A549 (cell line): ENCODE results near the gene ARHGAP18. TPM values are rescaled to one million over a fixed set of nuclear protein-coding genes. Genes with fewer than 3 reads are reported as not detected.
A peak's percentile ranks its signal among the peaks of the same experiment; 100 is the strongest.

ENCODE experiments used
- ATAC-seq, 2 experiments: fragments of 200-7000 bp in 1 of 2; fragments of >200 bp in 1 of 2; cut with Nextera tagmentation in 1 of 2; cut with Tn5 transposase in 1 of 2; 3 replicates each; pipeline versions ENCODE4 v1.8.0 to v1.9.1; 2018 to 2020; ENCODE audit warnings: mild to moderate bottlenecking in 1 of 2, moderate library complexity in 1 of 2
- CTCF ChIA-PET: fragments of 300-600 bp; sonication (Branson Sonifier 250); formaldehyde crosslinking; extraction: SDS; loops from one replicate; lab custom pipeline; 2021; ENCODE audit warnings: antibody characterized with exemption, inconsistent platforms; lab: Yijun Ruan, JAX
- POLR2A ChIA-PET: fragments of 350-600 bp; formaldehyde crosslinking; extraction: SDS; loops from one replicate; lab custom pipeline; 2021; ENCODE audit warnings: antibody characterized with exemption, inconsistent platforms; lab: Yijun Ruan, JAX
- DNase-seq, 2 experiments: peaks; one replicate each; pipeline versions ENCODE4 v3.0.0 to v3.0.0-alpha.2; 2011 to 2016; ENCODE audit warnings: low read depth in 1 of 2, low spot score in 1 of 2
- FAIRE-seq: peaks from 2 replicates; lab custom pipeline; 2011; peaks lifted over from hg19 to GRCh38; lab: Jason Lieb, UNC
- H3K27ac ChIP-seq, 2 experiments: fragments of >200 bp; sonication (Bioruptor Twin); formaldehyde crosslinking; 3 replicates each; pipeline ENCODE4 v1.5.1; 2016 to 2017
- H3K4me1 ChIP-seq: fragments of >200 bp; sonication (Bioruptor Twin); formaldehyde crosslinking; 3 replicates; pipeline ENCODE4 v1.6.1; 2016
- H3K4me2 ChIP-seq: fragments of >200 bp; sonication (Bioruptor Twin); formaldehyde crosslinking; 3 replicates; pipeline ENCODE4 v1.6.1; 2016
- H3K4me3 ChIP-seq: fragments of >200 bp; sonication (Bioruptor Twin); formaldehyde crosslinking; 3 replicates; pipeline ENCODE4 v1.5.1; 2016
- H3K9me3 ChIP-seq: fragments of >200 bp; sonication (Bioruptor Twin); formaldehyde crosslinking; 3 replicates; pipeline ENCODE4 v1.6.1; 2016
- BCL3 ChIP-seq: fragments of >200 bp; sonication (Bioruptor Twin); formaldehyde crosslinking; IDR thresholded peaks from 3 replicates; pipeline ENCODE4 v1.6.1; 2016
- CHD4 ChIP-seq: fragments of 200-600 bp; sonication (generic); IDR thresholded peaks from 2 replicates; pipeline ENCODE4 v1.6.1; 2016; ENCODE audit warnings: antibody characterized with exemption, mild to moderate bottlenecking, borderline replicate concordance
- CTCF ChIP-seq: fragments of >200 bp; sonication (Bioruptor Twin); formaldehyde crosslinking; IDR thresholded peaks from 3 replicates; pipeline ENCODE4 v1.5.1; 2016
- EHMT2 ChIP-seq: fragments of 200-600 bp; sonication (generic); IDR thresholded peaks from 2 replicates; pipeline ENCODE4 v1.6.1; 2016; ENCODE audit warnings: antibody characterized with exemption, low read depth, mild to moderate bottlenecking, moderate library complexity
- ELK1 ChIP-seq: fragments of 150-350 bp; IDR thresholded peaks from 2 replicates; pipeline ENCODE4 v1.6.1; 2014; ENCODE audit warnings: low read depth, mild to moderate bottlenecking, low read length
- FOSL2 ChIP-seq, 2 experiments: fragments of 450-650 bp in 1 of 2; fragments of >200 bp in 1 of 2; sonication (Bioruptor Twin) in 1 of 2; formaldehyde crosslinking; IDR thresholded peaks; 2 replicates each; pipeline versions ENCODE4 v1.5.0 to v1.6.1; 2016 to 2020; ENCODE audit warnings: mild to moderate bottlenecking in 1 of 2, moderate library complexity in 1 of 2
- FOXS1 ChIP-seq: fragments of 250-450 bp; sonication (Bioruptor Pico); IDR thresholded peaks from 2 replicates; pipeline ENCODE4 v1.5.0; 2020; ENCODE audit warnings: mild to moderate bottlenecking, moderate library complexity
- GATA3 ChIP-seq: IDR thresholded peaks from 2 replicates; pipeline ENCODE4 v1.6.1; 2012; ENCODE audit warnings: borderline replicate concordance
- HDAC2 ChIP-seq: fragments of 200-600 bp; sonication (generic); IDR thresholded peaks from 2 replicates; pipeline ENCODE4 v1.6.1; 2016
- HEYL ChIP-seq: fragments of 250-450 bp; sonication (Bioruptor Pico); IDR thresholded peaks from 2 replicates; pipeline ENCODE4 v1.8.0; 2021; ENCODE audit warnings: mild to moderate bottlenecking, moderate library complexity
- HOXA7 ChIP-seq: fragments of 250-450 bp; sonication (Bioruptor Pico); IDR thresholded peaks from 2 replicates; pipeline ENCODE4 v1.5.0; 2020; ENCODE audit warnings: mild to moderate bottlenecking, moderate library complexity
- MAFK ChIP-seq: fragments of 450-650 bp; IDR thresholded peaks from 2 replicates; pipeline ENCODE4 v1.6.1; 2014; ENCODE audit not compliant: partially characterized antibody
- MAZ ChIP-seq: fragments of 150-350 bp; IDR thresholded peaks from 2 replicates; pipeline ENCODE4 v1.6.1; 2014; ENCODE audit warnings: antibody characterized with exemption, low read depth, low read length, borderline replicate concordance
- PBX3 ChIP-seq: IDR thresholded peaks from 2 replicates; pipeline ENCODE4 v1.6.1; 2012
- PHF8 ChIP-seq: fragments of 200-600 bp; sonication (generic); IDR thresholded peaks from 2 replicates; pipeline ENCODE4 v1.6.1; 2016; ENCODE audit warnings: low read depth, mild to moderate bottlenecking, antibody characterized with exemption, moderate library complexity, borderline replicate concordance
- POLR2A ChIP-seq: IDR thresholded peaks from 2 replicates; pipeline ENCODE4 v1.6.1; 2012; ENCODE audit warnings: mild to moderate bottlenecking, low read length
- RAD21 ChIP-seq, 2 experiments: fragments of >200 bp in 1 of 2; sonication (Bioruptor Twin) in 1 of 2; formaldehyde crosslinking in 1 of 2; IDR thresholded peaks in 1 of 2; conservative IDR thresholded peaks in 1 of 2; 2 replicates in 1 of 2; 3 replicates in 1 of 2; pipeline ENCODE4 v1.6.1; 2012 to 2018; ENCODE audit warnings: inconsistent platforms in 1 of 2
- TFCP2L1 ChIP-seq: fragments of 250-450 bp; sonication (Bioruptor Pico); IDR thresholded peaks from 2 replicates; pipeline ENCODE4 v1.5.0; 2021; ENCODE audit warnings: mild to moderate bottlenecking
- USF2 ChIP-seq: fragments of 450-650 bp; IDR thresholded peaks from 2 replicates; pipeline ENCODE4 v1.6.1; 2014; ENCODE audit warnings: antibody characterized with exemption
- ZC3H11A ChIP-seq: fragments of 450-650 bp; IDR thresholded peaks from 2 replicates; pipeline ENCODE4 v1.6.1; 2014; ENCODE audit warnings: antibody characterized with exemption, mild to moderate bottlenecking
- ZSCAN20 ChIP-seq: fragments of 250-450 bp; sonication (Bioruptor Pico); IDR thresholded peaks from 2 replicates; pipeline ENCODE4 v1.8.0; 2022; ENCODE audit warnings: mild to moderate bottlenecking, moderate library complexity
- WGBS: methylation state at CpG from one replicate; pipeline ENCODE4 v1.1.6; 2017; ENCODE audit errors: missing lambda C conversion rate; 5-methylcytosine and 5-hydroxymethylcytosine counted together
- polyA plus RNA-seq, 4 experiments: library from polyadenylated mRNA; depleted of rRNA in 3 of 4; stranded (reverse); fragments of >200 nt; fragmentation: RNase III in 1 of 4; extraction: RNeasy Plus Mini Kit Qiagen cat#74134 plus additional on column Dnase treatment in 1 of 4; gene quantifications; 2 replicates in 3 of 4; 3 replicates in 1 of 4; pipeline ENCODE4 v1.2.3, GENCODE V29; 2011 to 2017
- TF ChIP-seq, protein P1 (sequence below): fragments of 250-450 bp; sonication (Bioruptor Pico); IDR thresholded peaks from 2 replicates; pipeline ENCODE4 v1.5.0; 2021; ENCODE audit warnings: mild to moderate bottlenecking, moderate library complexity, borderline replicate concordance

The ARHGAP18 gene
- polyA plus RNA-seq, 2 of the 4 experiments (the other 2 are of a cell fraction): 11.2 to 16.7 TPM

- TF ChIP-seq MAZ (no peak), EHMT2 (no peak), CHD4 (no peak), PHF8 (no peak), RAD21 (conservative IDR thresholded peaks at IDR 0.05 in 1 of 2, IDR thresholded peaks at IDR 0.05 in 1 of 2) (no peak), ELK1 (no peak), HOXA7 (CRISPR knock-in tag) (no peak), HDAC2 (no peak), PBX3 (no peak), ZC3H11A (no peak), ZSCAN20 (CRISPR knock-in tag) (no peak), USF2 (no peak), HEYL (CRISPR knock-in tag) (no peak), FOXS1 (CRISPR knock-in tag) (no peak), TFCP2L1 (CRISPR knock-in tag) (no peak), CTCF (no peak)
- TF ChIP-seq, protein P1, sequence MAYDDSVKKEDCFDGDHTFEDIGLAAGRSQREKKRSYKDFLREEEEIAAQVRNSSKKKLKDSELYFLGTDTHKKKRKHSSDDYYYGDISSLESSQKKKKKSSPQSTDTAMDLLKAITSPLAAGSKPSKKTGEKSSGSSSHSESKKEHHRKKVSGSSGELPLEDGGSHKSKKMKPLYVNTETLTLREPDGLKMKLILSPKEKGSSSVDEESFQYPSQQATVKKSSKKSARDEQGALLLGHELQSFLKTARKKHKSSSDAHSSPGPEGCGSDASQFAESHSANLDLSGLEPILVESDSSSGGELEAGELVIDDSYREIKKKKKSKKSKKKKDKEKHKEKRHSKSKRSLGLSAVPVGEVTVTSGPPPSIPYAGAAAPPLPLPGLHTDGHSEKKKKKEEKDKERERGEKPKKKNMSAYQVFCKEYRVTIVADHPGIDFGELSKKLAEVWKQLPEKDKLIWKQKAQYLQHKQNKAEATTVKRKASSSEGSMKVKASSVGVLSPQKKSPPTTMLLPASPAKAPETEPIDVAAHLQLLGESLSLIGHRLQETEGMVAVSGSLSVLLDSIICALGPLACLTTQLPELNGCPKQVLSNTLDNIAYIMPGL: no peak
- WGBS: 22% methylated on average over 2 of the region's 2 CpGs
- ATAC-seq (no peak), DNase-seq (no peak), FAIRE-seq (no peak)
- ChIA-PET POLR2A (no interaction called here), CTCF (interaction anchor here (0.7 to 2.4 kb wide), 4 partner anchors 8 to 55 kb away, joined by 3 to 8 read pairs (median 4); no protein-coding TSS in a partner anchor)
- peak overlapping the region; percentile 48; the same call in 2 of the 3 replicates for H3K4me2 ChIP-seq
- H3K27ac ChIP-seq: peak overlapping the region; percentile 64 to 65
- H3K4me3 ChIP-seq: no peak overlapping the region
- peaks cover 65% of the 10 kb centered on the region for H3K4me1 ChIP-seq
- no peaks in the 10 kb centered on the region for H3K9me3 ChIP-seq
These were observed 56.7 kb downstream of the ARHGAP18 start for GRCh38 chr6:129653229-129653628.

GRCh38 chr6:129651291-129651691 lies 58.7 kb downstream of the ARHGAP18 start:
- DNase-seq (peak in 1 of 2 experiments; percentile 78), ATAC-seq (peak in 1 of 2 experiments; percentile 67; a peak in 3 of 6 replicates), FAIRE-seq (no peak)
- Histone ChIP-seq H3K4me2 (peak overlapping the region; percentile 46), H3K4me1 (peaks cover 78% of the 10 kb centered on the region), H3K27ac (peak overlapping the region; percentile 65 to 83), H3K4me3 (no peak overlapping the region), H3K9me3 (no peaks in the 10 kb centered on the region)
- ChIA-PET POLR2A (no interaction called here), CTCF (interaction anchor here (1.3 kb wide), 1 partner anchor 12 kb away, joined by 3 read pairs; no protein-coding TSS in a partner anchor)
- WGBS: 23% methylated on average over 2 of the region's 2 CpGs
- TF ChIP-seq MAFK: no peak
- TF ChIP-seq GATA3: peak; percentile 44; the same call in 1 of the 2 replicates
- TF ChIP-seq BCL3: no peak
- TF ChIP-seq FOSL2 (IDR thresholded peaks at IDR 0.05): no peak
- 0 out of 2 replicates have a peak, but pooled peaks have one; percentile 14 for TF ChIP-seq FOSL2 (CRISPR knock-in tag; IDR thresholded peaks at IDR 0.05)
- no peak for TF ChIP-seq POLR2A
- TF ChIP-seq, all 56 proteins: peak for 2
